Left lung (tissue), 10 donors: ENCODE data around the gene CAPN11. TPM values are rescaled to one million over a fixed set of nuclear protein-coding genes. Genes with fewer than 3 reads are reported as not detected.
"Not testable (repeated sequence)": the region's sequence is repeated elsewhere in the genome, so short reads cannot be mapped to it uniquely, and the experiment has no call there.

Source experiments
- ATAC-seq: fragments of 200-7000 bp; cut with Tn5 transposase; one replicate; pipeline ENCODE4 v1.9.1; 2020; ENCODE audit warnings: moderate library complexity
- DNase-seq, 4 donors: peaks; one replicate each; pipeline ENCODE4 v3.0.0-alpha.2; 2013 to 2020
- H3K27ac ChIP-seq, 2 donors: fragments of 200-600 bp; sonication (generic) in 1 of 2; one replicate each; pipeline versions ENCODE4 v1.5.0 to v1.8.0; 2020 to 2021
- H3K27me3 ChIP-seq, 2 donors: fragments of 200-600 bp; sonication (generic) in 1 of 2; one replicate each; pipeline versions ENCODE4 v1.5.0 to v1.8.0; 2020 to 2021
- H3K36me3 ChIP-seq, 2 donors: fragments of 200-600 bp; sonication (generic) in 1 of 2; one replicate each; pipeline versions ENCODE4 v1.5.0 to v1.8.0; 2020 to 2021
- H3K4me1 ChIP-seq, 2 donors: fragments of 200-600 bp; one replicate each; pipeline ENCODE4 v1.8.0; 2021
- H3K4me3 ChIP-seq, 2 donors: fragments of 200-600 bp; sonication (generic) in 1 of 2; one replicate each; pipeline versions ENCODE4 v1.5.0 to v1.8.0; 2020 to 2021; ENCODE audit warnings: mild to moderate bottlenecking in 1 of 2
- H3K9me3 ChIP-seq, 2 donors: fragments of 200-600 bp; sonication (generic) in 1 of 2; one replicate each; pipeline versions ENCODE4 v1.5.0 to v1.8.0; 2020 to 2021
- CTCF ChIP-seq, 2 donors: fragments of 200-600 bp; sonication (generic) in 1 of 2; IDR thresholded peaks; one replicate each; pipeline versions ENCODE4 v1.5.0 to v1.8.0; 2021; ENCODE audit warnings: antibody characterized with exemption in 2 of 2
- intact Hi-C, 2 donors: fragments of 100-400 bp; cut with DNase I; formaldehyde crosslinking; loops; one replicate each; pipeline versions ENCODE4 v1.11.2 to v1.14.2; 2022
- polyA plus RNA-seq, 6 donors: library from polyadenylated mRNA; unstranded; fragments of 120-200 nt; gene quantifications; one replicate each; pipeline ENCODE4 v1.2.1, GENCODE V29; 2013; ENCODE audit not compliant: insufficient read length in 6 of 6
- total RNA-seq, 2 donors: library from RNA; stranded (reverse); fragmentation: NEBNext Ultra II Directional; extraction: Animal tissue kit (Norgen Biotek cat#: 25700); gene quantifications; one replicate each; pipeline ENCODE4 v1.2.1, GENCODE V29; 2021
- donor health status: DM: no; HTN: yes; CAD: no.
- donor health status: DM: no; HTN: no; CAD: no.

CAPN11 gene
- total and polyA plus RNA-seq, 8 donors: 0.10 to 0.29 (median 0.23) TPM; not detected in 1

- intact Hi-C loops: no loop called here
Measured at GRCh38 chr6:44180886-44181285, 22.3 kb downstream of the CAPN11 start.

GRCh38 chr6:44181784-44182183, 23.2 kb downstream of the CAPN11 start:
- ATAC-seq, DNase-seq, H3K27me3 ChIP-seq, H3K36me3 ChIP-seq, H3K4me1 ChIP-seq, H3K4me3 ChIP-seq, intact Hi-C loops, H3K27ac ChIP-seq, H3K9me3 ChIP-seq: not testable (repeated sequence)

More at GRCh38 chr6:44180886-44181285, 22.3 kb downstream of the CAPN11 start:
- ATAC-seq: no peak
- Histone ChIP-seq H3K9me3 (no peaks in the 10 kb centered on the region), H3K4me1 (peaks cover 0 to 10% of the 10 kb centered on the region in 2 donors), H3K4me3 (no peak overlapping the region), H3K27ac (no peak overlapping the region), H3K27me3 (no peaks in the 10 kb centered on the region), H3K36me3 (no peaks in the 10 kb centered on the region)
- DNase-seq: no peak
- no peak for TF ChIP-seq CTCF (IDR thresholded peaks at IDR 0.05)

- H3K4me1 ChIP-seq: no peaks in the 10 kb centered on the region
- DNase-seq: no peak
- ATAC-seq: no peak
- H3K9me3 ChIP-seq: no peaks in the 10 kb centered on the region
- H3K27ac ChIP-seq: no peak overlapping the region
- no peaks in the 10 kb centered on the region for H3K27me3 ChIP-seq
- TF ChIP-seq CTCF (IDR thresholded peaks at IDR 0.05): no peak
- H3K4me3 ChIP-seq: no peak overlapping the region
- no peaks in the 10 kb centered on the region for H3K36me3 ChIP-seq
- intact Hi-C loops: no loop called here
Measured at GRCh38 chr6:44182911-44183390, 24.3 kb downstream of the CAPN11 start.

- no peak overlapping the region for H3K27ac ChIP-seq
- no peak for TF ChIP-seq CTCF (IDR thresholded peaks at IDR 0.05)
- no peak for ATAC-seq
- no peak overlapping the region for H3K4me3 ChIP-seq
- DNase-seq: no peak
- H3K27me3 ChIP-seq: no peaks in the 10 kb centered on the region
- no peaks in the 10 kb centered on the region for H3K9me3 ChIP-seq
- intact Hi-C loops: no loop called here
- H3K4me1 ChIP-seq: no peaks in the 10 kb centered on the region
- H3K36me3 ChIP-seq: no peaks in the 10 kb centered on the region
Measured at GRCh38 chr6:44183783-44184182, 25.2 kb downstream of the CAPN11 start.

- H3K27ac ChIP-seq, DNase-seq, H3K4me1 ChIP-seq, intact Hi-C loops, H3K9me3 ChIP-seq, H3K36me3 ChIP-seq, H3K4me3 ChIP-seq, ATAC-seq, H3K27me3 ChIP-seq: not testable (repeated sequence)
Measured at GRCh38 chr6:44185356-44185755, 26.7 kb downstream of the CAPN11 start.

- Histone ChIP-seq H3K36me3 (no peaks in the 10 kb centered on the region), H3K27me3 (no peaks in the 10 kb centered on the region), H3K4me3 (no peak overlapping the region), H3K4me1 (no peaks in the 10 kb centered on the region), H3K27ac (no peak overlapping the region), H3K9me3 (no peaks in the 10 kb centered on the region)
- ATAC-seq: no peak
- no peak for DNase-seq
- intact Hi-C loops: no loop called here
- no peak for TF ChIP-seq CTCF (IDR thresholded peaks at IDR 0.05)
Measured at GRCh38 chr6:44185953-44186634, 27.5 kb downstream of the CAPN11 start.
